Panc1 (cell line): ENCODE results near the gene MAP3K14.

ENCODE experiments used
- CTCF ChIP-seq: fragments of 450-650 bp; IDR thresholded peaks from 2 replicates; pipeline ENCODE4 v1.5.1; 2017; ENCODE audit warnings: mild to moderate bottlenecking
- POLR2AphosphoS5 ChIP-seq: IDR thresholded peaks from 2 replicates; pipeline ENCODE4 v1.6.1; 2012; ENCODE audit warnings: mild to moderate bottlenecking, low read depth, low read length, moderate library complexity
- TCF7L2 ChIP-seq: IDR thresholded peaks from 2 replicates; pipeline ENCODE4 v1.6.1; 2011; ENCODE audit warnings: mild to moderate bottlenecking, low read depth, low read length, inconsistent platforms

- TF ChIP-seq CTCF (no peak), TCF7L2 (no peak), POLR2AphosphoS5 (no peak)
These were observed 84.1 kb downstream of the MAP3K14 start for GRCh38 chr17:45232514-45233422.
